Thyroid gland (tissue), 4 donors: Measurements from ENCODE around the gene SYTL2. TPM values are rescaled to one million over a fixed set of nuclear protein-coding genes. Genes with fewer than 3 reads are reported as not detected.

Experiments used
- DNase-seq, 2 donors: peaks; one replicate each; pipeline ENCODE4 v3.0.0-alpha.2; 2019
- H3K27ac ChIP-seq, 3 donors: fragments of 200-600 bp; sonication (generic); 1 replicate in 2 of 3; 2 replicates in 1 of 3; pipeline ENCODE4 v1.5.1; 2016 to 2019; ENCODE audit warnings: mild to moderate bottlenecking in 1 of 3, moderate library complexity in 1 of 3
- H3K27me3 ChIP-seq: fragments of 200-600 bp; sonication (generic); one replicate; pipeline ENCODE4 v1.5.1; 2019
- H3K36me3 ChIP-seq, 2 donors: fragments of 200-600 bp; sonication (generic); one replicate each; pipeline ENCODE4 v1.5.1; 2016 to 2019
- H3K4me1 ChIP-seq, 2 donors: fragments of 200-600 bp; sonication (generic); one replicate each; pipeline ENCODE4 v1.5.1; 2017 to 2019
- H3K4me3 ChIP-seq, 3 donors: fragments of 200-600 bp; sonication (generic); replicated peaks in 1 of 3; 1 replicate in 2 of 3; 2 replicates in 1 of 3; pipeline ENCODE4 v1.5.1; 2016; ENCODE audit warnings: mild to moderate bottlenecking in 1 of 3
- H3K9me3 ChIP-seq: fragments of 200-600 bp; sonication (generic); one replicate; pipeline ENCODE4 v1.5.1; 2017
- POLR2A ChIP-seq, 2 donors: fragments of 450-650 bp; IDR thresholded peaks; one replicate each; pipeline ENCODE4 v1.6.1; 2017; ENCODE audit warnings: antibody characterized with exemption in 2 of 2, mild to moderate bottlenecking in 2 of 2, moderate library complexity in 1 of 2
- WGBS, 2 donors: methylation state at CpG; one replicate each; pipeline ENCODE4 v1.1.5; 2017; 5-methylcytosine and 5-hydroxymethylcytosine counted together
- intact Hi-C: fragments of 100-400 bp; cut with DNase I; formaldehyde crosslinking; loops from one replicate; pipeline ENCODE4 v1.15.1; 2023
- total RNA-seq, 4 donors: library from RNA; depleted of rRNA; stranded (reverse); fragments of >200 nt; gene quantifications; one replicate each; pipeline ENCODE4 v1.2.3, GENCODE V29; 2016
- TF ChIP-seq, protein P1 (sequence below), 6 experiments: fragments of 200-600 bp in 3 of 6; fragments of 450-650 bp in 3 of 6; sonication (generic) in 3 of 6; IDR thresholded peaks; one replicate each; pipeline ENCODE4 v1.5.1; 2016 to 2019; ENCODE audit warnings: antibody characterized with exemption in 6 of 6, mild to moderate bottlenecking in 2 of 6, inconsistent platforms in 1 of 6, moderate library complexity in 1 of 6

The SYTL2 gene
- total RNA-seq, 4 donors from 2014 or later = 4.5 to 18.8 (median 9.0) TPM

GRCh38 chr11:85665733-85666132, 145.2 kb downstream of the SYTL2 start:
- 85 to 87% methylated on average over 5 of the region's 5 CpGs for WGBS, 2 donors
- H3K9me3 ChIP-seq = no peaks in the 10 kb centered on the region
- no peaks in the 10 kb centered on the region for H3K36me3 ChIP-seq
- no peak for DNase-seq
- no peak overlapping the region for H3K4me3 ChIP-seq
- intact Hi-C loops = no loop called here
- peak overlapping the region in 1 of 3 donors; percentile 95 for H3K27ac ChIP-seq
- H3K4me1 ChIP-seq = peaks cover 16 to 17% of the 10 kb centered on the region in 2 donors
- no peak for TF ChIP-seq POLR2A (IDR thresholded peaks at IDR 0.05)
- TF ChIP-seq, protein P1, sequence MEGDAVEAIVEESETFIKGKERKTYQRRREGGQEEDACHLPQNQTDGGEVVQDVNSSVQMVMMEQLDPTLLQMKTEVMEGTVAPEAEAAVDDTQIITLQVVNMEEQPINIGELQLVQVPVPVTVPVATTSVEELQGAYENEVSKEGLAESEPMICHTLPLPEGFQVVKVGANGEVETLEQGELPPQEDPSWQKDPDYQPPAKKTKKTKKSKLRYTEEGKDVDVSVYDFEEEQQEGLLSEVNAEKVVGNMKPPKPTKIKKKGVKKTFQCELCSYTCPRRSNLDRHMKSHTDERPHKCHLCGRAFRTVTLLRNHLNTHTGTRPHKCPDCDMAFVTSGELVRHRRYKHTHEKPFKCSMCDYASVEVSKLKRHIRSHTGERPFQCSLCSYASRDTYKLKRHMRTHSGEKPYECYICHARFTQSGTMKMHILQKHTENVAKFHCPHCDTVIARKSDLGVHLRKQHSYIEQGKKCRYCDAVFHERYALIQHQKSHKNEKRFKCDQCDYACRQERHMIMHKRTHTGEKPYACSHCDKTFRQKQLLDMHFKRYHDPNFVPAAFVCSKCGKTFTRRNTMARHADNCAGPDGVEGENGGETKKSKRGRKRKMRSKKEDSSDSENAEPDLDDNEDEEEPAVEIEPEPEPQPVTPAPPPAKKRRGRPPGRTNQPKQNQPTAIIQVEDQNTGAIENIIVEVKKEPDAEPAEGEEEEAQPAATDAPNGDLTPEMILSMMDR (IDR thresholded peaks at IDR 0.05) = no peak
- no peaks in the 10 kb centered on the region for H3K27me3 ChIP-seq

DNA sequence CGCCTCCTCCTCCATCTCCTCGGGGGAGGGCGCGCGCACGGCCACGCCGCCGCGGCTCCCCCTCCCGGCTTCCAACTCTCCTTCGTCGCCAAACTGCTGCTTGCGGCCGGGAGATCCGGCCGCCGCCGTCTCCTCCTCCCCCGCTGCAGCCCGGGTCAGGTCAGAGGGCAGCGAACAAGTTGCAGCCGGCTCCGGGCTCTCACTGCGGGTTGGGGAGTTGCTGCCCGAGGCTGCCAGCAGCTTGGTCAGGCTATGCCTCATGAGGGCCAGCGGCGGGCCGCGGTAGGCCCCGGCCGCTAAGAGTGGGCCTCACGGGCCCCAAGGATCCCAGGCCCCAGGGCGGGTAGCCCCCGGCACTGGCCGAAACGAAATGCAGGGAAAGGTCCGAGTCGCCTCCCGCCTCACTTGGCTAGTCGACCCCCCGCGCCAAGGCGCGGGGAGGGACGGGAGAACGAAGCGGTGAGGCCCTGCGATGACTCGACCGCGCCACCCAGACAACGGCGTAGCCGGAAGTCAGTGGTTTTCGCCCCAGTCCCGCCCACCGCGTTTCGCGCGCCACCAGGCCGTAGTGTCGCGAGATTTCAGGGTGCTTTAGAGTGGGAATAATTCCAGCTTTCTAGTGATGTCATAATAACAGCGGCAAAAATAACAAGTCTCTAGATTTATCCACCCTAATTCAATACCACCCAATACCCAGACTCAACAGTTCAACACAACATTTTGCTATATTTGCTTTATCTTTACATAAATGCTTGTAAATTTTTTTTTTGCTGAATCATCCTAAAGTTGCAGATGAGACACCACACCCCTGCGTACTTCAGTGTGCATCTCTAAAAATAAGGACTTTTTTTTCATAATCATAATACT, 146.1 kb downstream of the SYTL2 start, which contains the start of gene CREBZF:
CREBZF (minus strand) TSS at position 515 of the 867 bp plus-strand sequence; CDS start at position 261, 254 bp downstream.
- DNase-seq = peak; percentile 90 to 93
- no peaks in the 10 kb centered on the region for H3K36me3 ChIP-seq
- intact Hi-C loops = no loop called here
- peak within 1 kb of the TSS; percentile 95 to 98 (median 96) for H3K27ac ChIP-seq
- peak; percentile 94 to 98 for TF ChIP-seq POLR2A (IDR thresholded peaks at IDR 0.05)
- TF ChIP-seq, protein P1 (IDR thresholded peaks at IDR 0.05) = no peak
- peak within 1 kb of the TSS; percentile 56 to 95 (median 89) for H3K4me3 ChIP-seq
- H3K27me3 ChIP-seq = no peaks in the 10 kb centered on the region
- WGBS, 2 donors = 1% methylated on average over 27 to 58 of the region's 67 CpGs
- H3K9me3 ChIP-seq = no peaks in the 10 kb centered on the region
- H3K4me1 ChIP-seq = peaks cover 17 to 19% of the 10 kb centered on the region in 2 donors

DNA sequence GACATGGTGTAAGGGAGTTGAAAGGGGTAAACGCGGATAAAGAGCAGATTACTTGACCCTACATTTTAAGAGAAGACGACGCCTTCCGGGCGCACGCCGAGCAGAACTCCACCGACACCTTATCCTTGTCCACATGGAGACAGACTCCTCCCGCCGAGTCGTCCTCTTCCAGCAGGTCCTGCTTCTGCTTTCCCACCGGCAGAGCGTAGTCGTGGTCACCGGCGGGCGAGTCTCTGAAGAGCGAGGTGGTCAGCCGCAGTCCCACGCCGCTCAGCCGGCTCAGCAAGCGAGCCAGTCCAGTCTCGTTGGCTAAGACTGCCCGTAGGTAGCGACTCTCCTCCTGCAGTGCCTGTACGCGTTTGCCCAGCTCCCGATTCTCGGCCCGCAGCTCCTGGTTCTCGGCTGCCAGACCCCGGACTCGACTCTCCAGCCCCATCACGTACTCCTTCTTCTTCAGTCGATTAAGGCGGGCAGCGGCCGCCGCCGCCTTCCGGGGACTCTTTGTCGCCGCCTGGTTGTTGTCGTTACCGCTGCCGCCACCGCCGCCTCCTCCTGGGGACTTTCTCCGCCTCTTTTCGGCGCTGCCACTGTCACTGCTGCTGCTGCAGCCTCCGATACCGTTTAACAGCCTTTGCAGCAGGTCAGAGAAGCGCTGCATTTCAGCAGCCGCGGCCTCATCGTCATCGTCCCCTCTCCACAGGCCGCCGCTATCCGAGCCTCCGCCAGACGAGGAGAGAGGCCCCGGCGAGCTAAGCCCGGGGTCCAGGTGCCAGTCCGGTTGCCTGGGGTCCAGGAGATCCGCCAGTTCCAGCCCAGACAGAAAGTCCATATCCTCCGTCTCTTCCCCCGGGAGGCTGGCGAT, 147.0 kb downstream of the SYTL2 start:
- no peaks in the 10 kb centered on the region for H3K27me3 ChIP-seq
- peak overlapping the region; percentile 56 to 95 (median 89) for H3K4me3 ChIP-seq
- H3K27ac ChIP-seq = peak overlapping the region; percentile 95 to 98 (median 96)
- no peaks in the 10 kb centered on the region for H3K9me3 ChIP-seq
- intact Hi-C loops = no loop called here
- DNase-seq = peak; percentile 83 to 87
- 0 to 1% methylated on average over 57 to 65 of the region's 73 CpGs for WGBS, 2 donors
- no peaks in the 10 kb centered on the region for H3K36me3 ChIP-seq
- peaks cover 19 to 22% of the 10 kb centered on the region in 2 donors for H3K4me1 ChIP-seq
- TF ChIP-seq, protein P1 (IDR thresholded peaks at IDR 0.05) = peak in 5 of 6 experiments; percentile 31 to 74 (median 49)
- peak in 1 of 2 donors; percentile 45 for TF ChIP-seq POLR2A (IDR thresholded peaks at IDR 0.05)

GRCh38 chr11:85663080-85663752, 147.7 kb downstream of the SYTL2 start:
- H3K4me1 ChIP-seq = peaks cover 19 to 22% of the 10 kb centered on the region in 2 donors
- intact Hi-C loops = no loop called here
- WGBS, 2 donors = 4 to 6% methylated on average over 10 of the region's 10 CpGs

More at GRCh38 chr11:85663080-85663752, 147.7 kb downstream of the SYTL2 start:
- H3K36me3 ChIP-seq = no peaks in the 10 kb centered on the region
- H3K27me3 ChIP-seq = no peaks in the 10 kb centered on the region
- TF ChIP-seq, protein P1 (IDR thresholded peaks at IDR 0.05) = no peak
- no peaks in the 10 kb centered on the region for H3K9me3 ChIP-seq
- peak overlapping the region; percentile 4 to 95 (median 89) for H3K4me3 ChIP-seq
- DNase-seq = no peak
- peak overlapping the region in 2 of 3 donors; percentile 95 to 96 for H3K27ac ChIP-seq
